Breast epithelium (tissue), 3 donors: ENCODE data around the gene SHROOM2.

Experiments
- POLR2A ChIP-seq: fragments of 450-650 bp; IDR thresholded peaks from one replicate; pipeline ENCODE4 v1.6.1; 2016; ENCODE audit warnings: antibody characterized with exemption, mild to moderate bottlenecking, moderate library complexity
- TF ChIP-seq, protein P1 (sequence below), 3 donors: fragments of 450-650 bp; IDR thresholded peaks; one replicate each; pipeline ENCODE4 v1.5.1; 2016 to 2017; ENCODE audit warnings: antibody characterized with exemption in 3 of 3, mild to moderate bottlenecking in 3 of 3, moderate library complexity in 3 of 3

DNA sequence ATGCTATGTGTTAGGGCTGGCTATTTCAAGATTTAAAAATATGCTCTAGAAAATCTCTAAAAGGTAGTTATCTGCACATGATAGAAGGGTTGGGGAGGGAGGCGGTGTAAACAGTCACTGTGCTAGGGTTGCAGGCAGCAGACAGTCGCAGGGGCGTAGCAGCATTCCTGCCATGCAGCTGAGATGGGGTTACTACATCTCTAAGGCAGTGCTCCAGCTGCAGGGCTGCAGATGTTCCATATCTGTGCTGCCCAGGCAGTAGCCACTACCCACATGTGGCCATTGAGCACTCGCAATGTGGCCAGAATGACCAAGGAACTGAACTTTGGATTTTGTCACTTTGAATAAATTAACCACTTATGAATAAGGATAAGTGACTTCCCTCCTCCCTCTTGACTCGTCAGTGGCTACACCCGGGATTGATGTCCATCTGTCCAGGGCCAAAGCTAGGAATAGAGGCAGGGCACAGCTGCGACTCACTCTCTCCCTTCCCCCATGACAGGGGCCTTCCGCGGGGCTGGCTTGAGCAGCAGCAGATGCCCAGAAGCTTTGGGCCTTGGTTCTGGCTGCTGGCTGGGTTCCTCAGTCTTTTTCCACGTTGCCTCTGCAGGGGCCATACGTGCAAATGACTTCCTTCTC, 101.5 kb downstream of the SHROOM2 start:
- TF ChIP-seq, protein P1, sequence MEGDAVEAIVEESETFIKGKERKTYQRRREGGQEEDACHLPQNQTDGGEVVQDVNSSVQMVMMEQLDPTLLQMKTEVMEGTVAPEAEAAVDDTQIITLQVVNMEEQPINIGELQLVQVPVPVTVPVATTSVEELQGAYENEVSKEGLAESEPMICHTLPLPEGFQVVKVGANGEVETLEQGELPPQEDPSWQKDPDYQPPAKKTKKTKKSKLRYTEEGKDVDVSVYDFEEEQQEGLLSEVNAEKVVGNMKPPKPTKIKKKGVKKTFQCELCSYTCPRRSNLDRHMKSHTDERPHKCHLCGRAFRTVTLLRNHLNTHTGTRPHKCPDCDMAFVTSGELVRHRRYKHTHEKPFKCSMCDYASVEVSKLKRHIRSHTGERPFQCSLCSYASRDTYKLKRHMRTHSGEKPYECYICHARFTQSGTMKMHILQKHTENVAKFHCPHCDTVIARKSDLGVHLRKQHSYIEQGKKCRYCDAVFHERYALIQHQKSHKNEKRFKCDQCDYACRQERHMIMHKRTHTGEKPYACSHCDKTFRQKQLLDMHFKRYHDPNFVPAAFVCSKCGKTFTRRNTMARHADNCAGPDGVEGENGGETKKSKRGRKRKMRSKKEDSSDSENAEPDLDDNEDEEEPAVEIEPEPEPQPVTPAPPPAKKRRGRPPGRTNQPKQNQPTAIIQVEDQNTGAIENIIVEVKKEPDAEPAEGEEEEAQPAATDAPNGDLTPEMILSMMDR (IDR thresholded peaks at IDR 0.05), result no peak
- no peak for TF ChIP-seq POLR2A
